Measurements from ENCODE around the gene NAXE. TPM values are rescaled to one million over a fixed set of nuclear protein-coding genes. Genes with fewer than 3 reads are reported as not detected.

Gene NAXE
- 131 to 175 TPM (median 166 TPM) in 5 replicates for total RNA-seq (2022; extraction: Qiagen RNA extraction; ENCODE audit: low read depth)

GRCh38 chr1:156591432-156592157 lies at the start of gene NAXE:
Gene NAXE, plus strand, starts transcription at chr1:156591776. Its CDS starts 29 bp downstream, at chr1:156591805.

GRCh38 chr1:156571919-156572662 lies 19.5 kb upstream of the NAXE start, which contains the start of gene IQGAP3:
Gene IQGAP3, minus strand, starts transcription at chr1:156572565. Its CDS starts 36 bp downstream, at chr1:156572529.

DNA sequence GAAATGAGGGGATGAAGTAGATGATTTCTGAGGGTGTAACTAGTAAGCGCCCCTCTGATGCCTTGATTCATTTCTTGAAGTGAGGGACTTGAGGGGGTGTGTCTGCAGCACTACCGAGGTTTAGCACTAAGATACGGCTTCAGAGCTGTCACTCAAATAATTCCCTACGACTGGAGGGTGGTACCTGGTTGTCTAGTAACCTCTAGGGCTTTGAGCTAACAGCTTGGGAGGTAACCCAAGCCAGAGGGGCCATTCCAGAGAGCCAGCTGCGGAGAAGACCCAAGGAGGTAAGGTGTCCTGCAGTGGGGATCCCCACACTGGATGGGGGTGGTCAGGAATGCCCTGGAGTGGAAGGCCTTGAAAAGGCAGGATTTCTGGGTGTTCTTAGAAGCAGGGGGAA lies 12.1 kb upstream of the NAXE start, which contains the start of gene TTC24:
TSS of gene TTC24 (plus strand) at position 252 of the 400 bp plus-strand sequence. CDS start 1,642 bp downstream, outside the sequence.

GRCh38 chr1:156601122-156601830 lies 9.7 kb downstream of the NAXE start, which contains the start of gene GPATCH4:
Gene GPATCH4, minus strand, starts transcription at chr1:156601479.

DNA sequence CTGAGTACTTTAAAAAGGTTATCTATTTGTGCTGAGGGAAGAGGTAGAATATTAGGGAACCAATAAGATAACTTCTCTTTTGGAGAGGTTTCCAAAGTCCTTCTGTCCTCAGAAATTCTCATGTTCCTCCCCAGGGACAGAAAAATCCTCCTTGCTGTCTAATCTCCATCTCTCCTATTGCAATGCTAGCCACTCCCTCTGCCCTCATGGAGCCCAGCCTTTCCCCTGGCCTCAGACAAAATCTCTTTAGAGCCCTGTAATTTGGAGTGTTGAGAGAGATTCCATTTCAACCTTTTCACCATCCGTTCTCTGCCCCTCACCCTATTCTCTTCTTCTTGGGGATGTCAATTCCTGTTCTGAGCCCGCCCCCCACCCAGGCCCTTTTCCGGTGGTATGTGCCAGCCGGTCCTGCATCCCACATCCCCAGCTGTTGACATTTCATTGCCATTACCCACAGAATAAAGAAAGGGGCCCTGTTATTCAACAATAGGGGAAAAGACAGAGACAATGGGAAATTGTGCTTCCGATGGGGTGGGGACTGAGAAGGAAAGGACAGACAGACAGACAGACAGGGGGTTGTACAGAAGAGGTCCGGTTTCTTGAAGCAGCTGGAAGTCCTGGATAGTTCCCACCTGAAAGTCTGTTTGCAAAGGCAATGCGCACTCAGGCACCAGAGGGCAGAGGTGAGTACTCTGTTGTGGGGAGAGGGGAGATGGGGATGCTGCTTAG lies 27.4 kb downstream of the NAXE start, which contains the start of gene HAPLN2:
TSS of gene HAPLN2 (plus strand) at position 563 of the 729 bp plus-strand sequence. CDS start 4,076 bp downstream, outside the sequence.

GRCh38 chr1:156641761-156642264 lies 50.2 kb downstream of the NAXE start, which contains the start of gene BCAN:
Gene BCAN, plus strand, starts transcription at chr1:156642117. Its CDS starts 3,938 bp downstream, at chr1:156646055.

Other genes with a start within 250 kb of the NAXE start
- gene RHBG, start 222.6 kb upstream of the NAXE start, total RNA-seq (2022; extraction: Qiagen RNA extraction; ENCODE audit: low read depth): not detected in 5 replicates
- 24.4 to 37.4 TPM (median 33.9 TPM) in 5 replicates for gene MEF2D, start 91.0 kb upstream of the NAXE start, total RNA-seq (2022; extraction: Qiagen RNA extraction; ENCODE audit: low read depth)
- 13.6 to 17.9 TPM (median 15.8 TPM) in 5 replicates for gene IQGAP3, start 19.2 kb upstream of the NAXE start, total RNA-seq (2022; extraction: Qiagen RNA extraction; ENCODE audit: low read depth)
- gene TTC24, start 12.1 kb upstream of the NAXE start, total RNA-seq (2022; extraction: Qiagen RNA extraction; ENCODE audit: low read depth): not detected in 5 replicates
- 65.0 to 92.5 TPM (median 74.0 TPM) in 5 replicates for gene GPATCH4, start 9.7 kb downstream of the NAXE start, total RNA-seq (2022; extraction: Qiagen RNA extraction; ENCODE audit: low read depth)
- gene HAPLN2, start 27.6 kb downstream of the NAXE start, total RNA-seq (2022; extraction: Qiagen RNA extraction; ENCODE audit: low read depth): 0.03 TPM in 1 of 5 replicates, not detected in the others
- gene BCAN, start 50.3 kb downstream of the NAXE start, total RNA-seq (2022; extraction: Qiagen RNA extraction; ENCODE audit: low read depth): 0.08 to 0.12 TPM in 2 of 5 replicates, not detected in the others
- 1.2 to 1.4 TPM (median 1.4 TPM) in 5 replicates for gene NES, start 85.6 kb downstream of the NAXE start, total RNA-seq (2022; extraction: Qiagen RNA extraction; ENCODE audit: low read depth)
- 9.5 to 13.7 TPM (median 12.0 TPM) in 5 replicates for gene CRABP2, start 113.8 kb downstream of the NAXE start, total RNA-seq (2022; extraction: Qiagen RNA extraction; ENCODE audit: low read depth)
- gene METTL25B, start 136.7 kb downstream of the NAXE start, total RNA-seq (2022; extraction: Qiagen RNA extraction; ENCODE audit: low read depth): 20.1 to 30.3 TPM (median 25.1 TPM) in 5 replicates
- 43.8 to 50.8 TPM (median 45.5 TPM) in 5 replicates for gene ISG20L2, start 137.0 kb downstream of the NAXE start, total RNA-seq (2022; extraction: Qiagen RNA extraction; ENCODE audit: low read depth)
- 176 to 207 TPM (median 198 TPM) in 5 replicates for gene MRPL24, start 149.3 kb downstream of the NAXE start, total RNA-seq (2022; extraction: Qiagen RNA extraction; ENCODE audit: low read depth)
- gene HDGF, start 159.9 kb downstream of the NAXE start, total RNA-seq (2022; extraction: Qiagen RNA extraction; ENCODE audit: low read depth): 447 to 471 TPM (median 466 TPM) in 5 replicates
- gene PRCC, start 175.8 kb downstream of the NAXE start, total RNA-seq (2022; extraction: Qiagen RNA extraction; ENCODE audit: low read depth): 73.2 to 83.6 TPM (median 74.3 TPM) in 5 replicates
- 3.6 to 5.2 TPM (median 4.1 TPM) in 5 replicates for gene SH2D2A, start 225.1 kb downstream of the NAXE start, total RNA-seq (2022; extraction: Qiagen RNA extraction; ENCODE audit: low read depth)

Measured in A549 treated with CpdA at 1 μM for 4 hours (cell line).